DMS153 (cell line): ENCODE results near the gene SCAF8.
"Not testable (repeated sequence)": the region's sequence is repeated elsewhere in the genome, so short reads cannot be mapped to it uniquely, and the experiment has no call there.

ENCODE experiments used
- DNase-seq: peaks from one replicate; lab custom pipeline; 2025; lab: John Stamatoyannopoulos, UW

Gene SCAF8

DNA sequence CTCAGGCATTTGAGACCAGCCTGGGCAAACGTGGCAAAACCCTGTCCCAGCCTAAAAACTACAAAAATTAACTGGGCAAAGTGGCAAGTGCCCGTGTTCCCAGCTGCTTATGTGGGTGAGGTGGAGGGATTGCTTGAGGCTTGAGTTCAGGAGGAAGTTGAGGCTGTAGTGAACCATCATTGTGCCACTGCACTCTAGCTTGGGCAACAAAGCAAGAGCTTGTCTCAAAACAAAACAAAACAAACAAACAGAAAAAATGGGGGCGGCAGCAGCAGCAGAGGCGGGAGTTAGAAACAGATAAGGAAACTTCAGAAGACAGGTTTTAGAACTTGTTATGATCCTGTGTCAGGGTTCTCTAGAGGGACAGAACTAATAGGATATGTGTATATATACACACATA lies 49.0 kb downstream of the SCAF8 start:
- DNase-seq = no peak

DNA sequence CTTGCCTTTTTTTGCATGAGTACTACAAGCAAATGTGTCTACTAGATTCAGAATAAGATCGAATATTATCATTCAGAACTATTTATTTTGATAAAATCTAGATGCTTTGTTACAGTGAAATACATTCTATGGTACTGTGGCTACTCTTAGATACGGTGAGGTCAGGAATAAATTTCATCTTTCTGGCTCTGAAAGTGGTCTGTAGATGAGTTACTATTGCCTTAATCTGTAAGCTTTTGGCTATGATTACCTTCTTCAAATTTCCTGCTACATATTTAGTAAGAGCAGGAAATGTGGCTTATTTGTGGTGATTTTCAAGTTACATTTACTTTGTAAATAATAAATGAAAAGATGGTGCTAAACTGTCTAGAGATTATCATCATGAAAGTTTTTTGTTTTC lies 50.0 kb downstream of the SCAF8 start:
- no peak for DNase-seq

DNA sequence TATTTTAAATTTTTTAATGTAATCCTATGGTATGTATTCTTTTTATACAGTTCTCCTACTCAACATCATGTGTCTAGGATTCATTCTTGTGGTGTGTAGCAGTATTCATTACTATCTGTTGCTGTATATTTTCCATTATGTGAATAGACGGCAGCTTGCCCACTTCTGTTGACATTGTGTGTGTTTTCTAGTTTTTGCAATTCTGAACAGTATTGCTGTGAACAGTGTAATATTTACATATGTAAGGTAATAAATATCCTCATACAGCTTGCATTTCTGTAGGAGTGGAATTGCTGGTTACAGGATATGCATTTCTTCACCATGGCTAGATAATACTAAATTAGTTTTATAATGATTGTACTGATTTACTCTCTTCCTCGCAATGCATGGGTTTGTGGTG lies 51.9 kb downstream of the SCAF8 start:
- no peak for DNase-seq

- DNase-seq = no peak
Observed at GRCh38 chr6:154786144-154786868, 53.1 kb downstream of the SCAF8 start.

DNA sequence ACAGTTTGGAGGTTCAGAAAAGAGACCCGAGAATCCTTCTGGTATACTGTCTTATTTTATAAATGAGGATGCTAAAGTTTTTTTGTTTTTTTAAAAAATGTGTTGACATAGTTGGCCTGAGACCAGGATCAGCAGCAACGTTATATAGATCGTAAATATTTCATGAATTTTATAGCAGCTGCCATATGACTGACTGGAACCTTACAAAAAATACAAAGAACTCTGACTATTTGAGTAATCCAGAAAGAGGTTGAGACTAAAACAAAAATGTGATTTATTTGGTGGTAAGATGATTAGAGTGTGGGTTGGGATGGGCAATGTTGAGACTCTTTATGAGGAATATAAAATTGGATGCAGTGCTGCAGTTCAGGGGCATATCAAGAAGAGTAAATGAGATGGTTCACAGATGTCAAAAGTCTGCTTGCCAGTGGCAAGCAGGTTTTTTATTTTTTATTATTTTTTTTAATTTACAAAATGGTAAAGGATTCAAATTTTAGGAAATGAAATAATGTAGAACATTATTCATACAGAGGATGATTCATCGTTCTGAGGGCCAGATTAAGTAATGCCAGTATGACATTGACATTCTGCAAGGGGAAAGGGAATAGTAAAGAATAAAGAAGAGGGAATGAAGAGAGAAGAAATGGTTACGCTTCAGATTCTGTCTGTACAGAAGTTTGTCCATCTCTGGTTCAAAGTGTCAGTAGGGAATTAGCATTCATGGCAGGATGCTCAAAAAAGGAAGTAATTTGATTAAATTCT lies 58.5 kb downstream of the SCAF8 start:
- no peak for DNase-seq

DNA sequence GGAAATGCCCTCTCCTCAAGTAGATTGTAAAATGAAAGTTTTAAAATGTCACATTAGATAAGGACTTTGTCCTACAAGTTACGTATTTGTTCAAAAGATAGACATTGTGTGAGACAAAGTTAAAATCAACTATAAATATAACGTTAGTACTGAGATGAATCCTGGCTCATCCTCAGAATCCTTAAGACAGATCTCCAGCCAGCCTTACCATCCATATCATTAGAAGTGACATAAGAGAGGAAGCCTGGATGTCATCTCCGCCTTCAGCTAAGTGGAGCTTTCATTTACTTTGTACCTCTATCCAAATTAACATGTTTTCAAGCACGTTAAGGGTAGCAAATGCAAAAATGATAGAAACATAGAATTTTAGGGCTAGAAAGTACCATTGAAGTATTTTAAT lies 59.1 kb downstream of the SCAF8 start:
- no peak for DNase-seq

DNA sequence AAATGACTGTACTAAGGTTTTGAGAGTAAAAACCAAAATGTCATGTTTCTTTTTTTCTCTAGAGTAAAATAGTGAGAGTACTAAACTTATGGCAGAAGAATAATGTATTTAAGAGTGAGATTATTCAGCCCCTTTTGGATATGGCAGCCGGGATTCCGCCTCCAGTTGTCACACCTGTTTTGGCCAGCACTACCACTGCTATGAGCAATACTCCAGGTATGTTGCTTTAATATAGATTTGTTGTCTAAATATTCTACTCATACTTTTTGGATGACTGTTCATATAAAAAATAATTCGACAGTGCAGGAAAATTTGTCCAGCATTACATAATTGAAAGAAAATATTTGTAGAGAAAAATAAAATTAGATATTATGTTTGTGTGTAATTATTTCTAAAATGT lies 59.5 kb downstream of the SCAF8 start:
- DNase-seq = no peak

GRCh38 chr6:154796484-154796883 lies 63.3 kb downstream of the SCAF8 start:
- no peak for DNase-seq

DNA sequence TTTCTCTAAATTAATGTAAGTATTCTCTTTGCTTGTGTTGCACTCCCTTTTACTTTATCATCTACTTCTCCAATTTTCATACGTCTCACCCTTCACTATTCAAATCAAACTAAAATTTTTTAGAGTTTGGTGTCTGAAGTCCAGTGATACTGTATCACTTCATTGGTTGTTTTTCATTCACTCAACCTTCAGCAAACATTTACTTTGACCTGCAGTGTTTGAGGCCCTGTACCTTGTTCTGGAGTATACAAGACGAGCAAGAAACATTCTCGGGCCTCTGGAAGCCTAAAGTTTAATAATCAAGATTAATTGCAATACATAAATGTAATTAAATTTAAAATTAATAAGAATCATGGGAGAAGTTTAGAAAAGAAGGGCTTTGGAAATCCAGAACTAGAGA lies 64.6 kb downstream of the SCAF8 start:
- no peak for DNase-seq

- no peak for DNase-seq
Observed at GRCh38 chr6:154800338-154800737, 67.1 kb downstream of the SCAF8 start.

- no peak for DNase-seq
Observed at GRCh38 chr6:154805288-154805911, 72.2 kb downstream of the SCAF8 start.

DNA sequence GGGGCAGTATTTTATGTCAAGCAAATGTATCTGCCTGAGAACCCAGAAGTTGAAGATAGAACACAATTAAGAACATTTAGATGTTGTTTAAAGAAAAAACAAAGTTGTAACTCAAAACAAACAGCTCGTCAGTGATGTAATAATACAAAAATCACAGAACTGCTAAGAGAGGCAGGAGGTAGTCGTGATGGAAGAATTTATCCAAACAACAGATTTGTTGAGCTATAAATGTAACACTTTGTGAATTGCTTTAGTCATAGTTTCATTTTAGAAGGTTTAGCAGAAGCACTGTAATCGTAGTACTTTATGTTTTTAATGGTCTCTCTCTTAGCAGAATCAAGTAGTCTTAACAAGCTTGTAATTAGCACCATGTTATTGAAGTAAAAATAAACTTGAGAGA lies 73.6 kb downstream of the SCAF8 start:
- no peak for DNase-seq

DNA sequence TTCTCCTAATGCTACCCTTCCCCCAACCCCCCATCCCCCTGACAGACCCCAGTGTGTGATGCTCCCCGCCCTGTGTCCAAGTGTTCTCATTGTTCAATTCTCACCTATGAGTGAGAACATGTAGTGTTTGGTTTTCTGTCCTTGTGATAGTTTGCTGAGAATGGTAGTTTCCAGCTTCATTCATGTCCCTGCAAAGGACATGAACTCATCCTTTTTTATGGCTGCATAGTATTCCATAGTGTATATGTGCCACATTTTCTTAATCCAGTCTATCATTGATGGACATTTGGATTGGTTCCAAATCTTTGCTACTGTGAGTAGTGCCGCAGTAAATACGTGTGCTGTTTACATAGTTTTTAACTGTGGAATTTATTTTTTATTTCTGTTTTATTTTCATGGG lies 78.4 kb downstream of the SCAF8 start:
- DNase-seq = not testable (repeated sequence)

- DNase-seq = no peak
Observed at GRCh38 chr6:154814063-154814462, 80.8 kb downstream of the SCAF8 start.

DNA sequence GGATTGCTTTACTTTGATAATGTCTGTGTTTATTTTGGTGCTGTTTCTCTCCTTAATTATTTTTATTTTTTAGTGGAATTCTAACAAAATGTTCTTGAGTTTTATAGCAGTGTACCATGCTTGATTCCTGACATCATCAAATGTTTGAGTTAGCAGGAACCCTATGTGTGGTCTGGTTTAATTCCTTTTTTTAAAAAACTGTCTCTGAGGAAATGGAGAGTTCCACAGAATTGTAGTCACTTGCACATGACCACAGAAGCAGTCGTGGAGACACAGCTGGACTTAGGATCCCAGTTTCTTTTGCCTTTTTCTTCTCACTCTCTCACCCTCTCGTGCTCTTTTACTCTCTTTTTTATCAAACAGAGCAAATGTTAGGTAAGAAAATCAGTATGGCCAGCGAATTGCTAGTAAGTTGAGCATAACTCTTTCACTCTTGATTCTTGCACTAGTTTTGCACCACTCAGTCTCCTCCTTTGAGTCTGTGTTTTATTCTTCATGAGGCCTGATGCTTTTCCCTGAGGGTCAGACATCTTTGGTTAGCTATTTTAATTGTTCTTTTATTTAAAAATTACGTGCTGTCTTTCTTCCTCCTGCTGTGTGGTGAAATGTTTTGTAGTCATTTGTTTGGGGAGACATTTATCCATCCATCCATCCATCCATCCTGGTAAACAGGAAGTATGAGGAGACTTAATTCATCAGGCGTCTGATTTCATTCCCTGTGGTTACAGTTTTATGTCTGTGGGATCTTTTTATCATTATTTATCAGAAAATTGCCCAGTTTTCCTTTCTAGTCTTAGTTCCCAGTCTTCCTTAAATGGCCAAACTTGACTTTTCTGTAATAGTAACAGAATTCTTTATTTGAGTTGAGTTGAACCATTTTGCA lies 83.0 kb downstream of the SCAF8 start:
- DNase-seq = no peak

GRCh38 chr6:154821099-154821498 lies 87.9 kb downstream of the SCAF8 start:
- DNase-seq = no peak

- no peak for DNase-seq
Observed at GRCh38 chr6:154821638-154822037, 88.4 kb downstream of the SCAF8 start.

DNA sequence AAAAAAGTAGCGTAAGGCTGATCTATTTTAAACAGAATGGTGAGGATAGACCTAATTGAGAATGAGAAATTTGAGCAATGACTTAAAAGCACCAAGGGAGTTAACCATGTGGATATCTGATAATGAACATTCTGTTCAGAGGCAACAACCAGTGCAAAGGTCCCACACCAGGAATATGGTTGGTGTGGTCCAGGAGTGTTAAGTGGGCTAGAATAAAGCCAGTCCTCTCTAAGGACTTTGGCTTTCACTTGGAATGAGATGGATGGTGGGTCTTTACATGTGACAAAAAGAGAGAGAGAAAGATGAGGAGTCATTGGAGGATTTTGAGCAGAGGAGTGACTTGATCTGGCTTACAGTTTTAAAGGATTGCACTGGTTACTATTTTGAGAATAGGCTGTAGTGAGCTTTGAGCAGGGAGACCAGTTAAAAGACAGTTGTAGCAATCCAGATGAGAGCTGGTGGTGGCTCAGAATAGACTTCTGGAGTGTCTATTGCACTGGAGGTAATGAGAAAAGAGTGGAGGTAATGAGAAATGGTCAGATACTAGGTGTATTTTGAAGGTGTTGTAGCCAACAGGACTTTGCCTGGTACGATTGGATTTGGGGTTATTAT lies 89.8 kb downstream of the SCAF8 start:
- no peak for DNase-seq

DNA sequence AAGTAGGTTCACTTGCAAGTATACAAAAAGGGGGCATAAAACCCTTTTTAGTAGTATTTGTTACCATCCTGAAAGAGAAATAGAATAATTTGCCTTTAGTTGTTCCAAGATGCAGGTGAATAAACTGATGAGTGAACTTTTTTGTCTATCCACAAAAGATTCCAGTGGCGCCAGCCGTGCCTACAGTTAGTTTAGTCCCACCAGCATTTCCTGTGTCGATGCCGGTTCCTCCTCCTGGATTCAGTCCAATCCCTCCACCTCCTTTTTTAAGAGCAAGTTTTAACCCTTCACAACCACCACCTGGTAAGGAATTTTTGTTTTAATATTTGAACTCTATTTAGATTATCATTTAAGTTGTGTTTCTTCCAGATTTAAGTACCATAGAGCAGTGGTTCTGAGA lies 90.9 kb downstream of the SCAF8 start:
- DNase-seq = no peak

GRCh38 chr6:154829970-154830369 lies 96.8 kb downstream of the SCAF8 start:
- no peak for DNase-seq

- DNase-seq = no peak
Observed at GRCh38 chr6:154830771-154831170, 97.6 kb downstream of the SCAF8 start.

GRCh38 chr6:154835307-154835706 lies 102.1 kb downstream of the SCAF8 start:
- no peak for DNase-seq
